Right atrium auricular region (tissue), 2 donors: ENCODE results near the gene KCNIP1. TPM values are rescaled to one million over a fixed set of nuclear protein-coding genes. Genes with fewer than 3 reads are reported as not detected.

Experiments
- DNase-seq: peaks from one replicate; pipeline ENCODE4 v3.0.0-alpha.2; 2019; ENCODE audit warnings: low spot score
- H3K27ac ChIP-seq, 2 donors: fragments of 200-600 bp; sonication (generic); 1 replicate in 1 of 2; 2 replicates in 1 of 2; pipeline ENCODE4 v1.5.1; 2016 to 2019
- H3K27me3 ChIP-seq, 2 donors: fragments of 200-600 bp; sonication (generic); one replicate each; pipeline versions ENCODE4 v1.5.1 to v1.6.0; 2017 to 2019
- H3K36me3 ChIP-seq: fragments of 200-600 bp; sonication (generic); one replicate; pipeline ENCODE4 v1.5.1; 2016
- H3K4me1 ChIP-seq, 2 donors: fragments of 200-600 bp; sonication (generic); one replicate each; pipeline versions ENCODE4 v1.5.1 to v1.6.0; 2017 to 2019
- H3K4me3 ChIP-seq, 2 donors: fragments of 200-600 bp; sonication (generic); 1 replicate in 1 of 2; 2 replicates in 1 of 2; pipeline ENCODE4 v1.5.1; 2017 to 2019; ENCODE audit warnings: mild to moderate bottlenecking in 1 of 2, moderate library complexity in 1 of 2
- H3K9me3 ChIP-seq, 2 donors: fragments of 200-600 bp; sonication (generic); one replicate each; pipeline ENCODE4 v1.5.1; 2019
- CTCF ChIP-seq, 2 donors: fragments of 200-600 bp; sonication (generic); IDR thresholded peaks; one replicate each; pipeline ENCODE4 v1.5.1; 2019; ENCODE audit warnings: antibody characterized with exemption in 2 of 2
- total RNA-seq, 2 donors: library from RNA; depleted of rRNA; stranded (reverse); fragments of >200 nt; gene quantifications; one replicate each; pipeline ENCODE4 v1.1.0, GENCODE V29; 2016

KCNIP1 gene
- total RNA-seq, 2 donors from 2014 or later, result not detected

- H3K27ac ChIP-seq, result no peak overlapping the region
- H3K27me3 ChIP-seq, result no peaks in the 10 kb centered on the region
- no peak for DNase-seq
- H3K4me1 ChIP-seq, result no peaks in the 10 kb centered on the region
- H3K36me3 ChIP-seq, result no peaks in the 10 kb centered on the region
- no peaks in the 10 kb centered on the region for H3K9me3 ChIP-seq
- no peak overlapping the region for H3K4me3 ChIP-seq
- TF ChIP-seq CTCF (IDR thresholded peaks at IDR 0.05), result no peak
These were observed 278.1 kb downstream of the KCNIP1 start for GRCh38 chr5:170781946-170782345.

- DNase-seq, result no peak
- no peaks in the 10 kb centered on the region for H3K36me3 ChIP-seq
- no peak overlapping the region for H3K4me3 ChIP-seq
- H3K27me3 ChIP-seq, result no peaks in the 10 kb centered on the region
- no peaks in the 10 kb centered on the region for H3K4me1 ChIP-seq
- no peak for TF ChIP-seq CTCF (IDR thresholded peaks at IDR 0.05)
- H3K27ac ChIP-seq, result no peak overlapping the region
- H3K9me3 ChIP-seq, result no peaks in the 10 kb centered on the region
These were observed 278.6 kb downstream of the KCNIP1 start for GRCh38 chr5:170782438-170782837.

GRCh38 chr5:170783498-170784247 is 279.9 kb downstream of the KCNIP1 start, which contains the start of gene GABRP:
Gene GABRP (plus strand): TSS chr5:170783725. CDS start chr5:170788616, 4,891 bp downstream.
- H3K36me3 ChIP-seq, result no peaks in the 10 kb centered on the region
- no peaks in the 10 kb centered on the region for H3K9me3 ChIP-seq
- no peak within 1 kb of the TSS for H3K27ac ChIP-seq
- H3K4me1 ChIP-seq, result no peaks in the 10 kb centered on the region
- no peaks in the 10 kb centered on the region for H3K27me3 ChIP-seq
- DNase-seq, result no peak
- TF ChIP-seq CTCF (IDR thresholded peaks at IDR 0.05), result no peak
- H3K4me3 ChIP-seq, result no peak within 1 kb of the TSS

- no peak for DNase-seq
- Histone ChIP-seq H3K36me3 (no peaks in the 10 kb centered on the region), H3K4me1 (no peaks in the 10 kb centered on the region), H3K27ac (no peak overlapping the region), H3K4me3 (no peak overlapping the region), H3K9me3 (no peaks in the 10 kb centered on the region), H3K27me3 (no peaks in the 10 kb centered on the region)
- no peak for TF ChIP-seq CTCF (IDR thresholded peaks at IDR 0.05)
These were observed 281.6 kb downstream of the KCNIP1 start for GRCh38 chr5:170785416-170785815.

Other genes with a start within 250 kb of the KCNIP1 start
- 1 to 10 TPM; 3.9 to 6.5 TPM for gene LCP2, start 206.2 kb upstream of the KCNIP1 start, total RNA-seq
- under 1 TPM; 0.74 to 0.83 TPM for gene KCNMB1, start 114.7 kb upstream of the KCNIP1 start, total RNA-seq